IPS-18a (cell line): ENCODE data around the gene GIMAP2.
"Not testable (repeated sequence)": the region's sequence is repeated elsewhere in the genome, so short reads cannot be mapped to it uniquely, and the experiment has no call there.

Experiments
- H3K27ac ChIP-seq: one replicate; pipeline ENCODE4 v1.5.1; 2013; ENCODE audit warnings: low read length
- H3K27me3 ChIP-seq: one replicate; pipeline ENCODE4 v1.6.1; 2013; ENCODE audit warnings: mild to moderate bottlenecking, low read length; ENCODE audit not compliant: control insufficient read depth, insufficient read depth
- H3K36me3 ChIP-seq: one replicate; pipeline ENCODE4 v1.6.1; 2013; ENCODE audit warnings: low read depth, low read length; ENCODE audit not compliant: control insufficient read depth
- H3K4me1 ChIP-seq: one replicate; pipeline ENCODE4 v1.6.1; 2013; ENCODE audit warnings: low read depth, low read length; ENCODE audit not compliant: control insufficient read depth
- H3K4me3 ChIP-seq: one replicate; pipeline ENCODE4 v1.5.1; 2013; ENCODE audit warnings: low read length
- H3K9ac ChIP-seq: one replicate; pipeline ENCODE4 v1.6.1; 2013; ENCODE audit warnings: mild to moderate bottlenecking, low read length, moderate library complexity
- H3K9me3 ChIP-seq: one replicate; pipeline ENCODE4 v1.6.1; 2013; ENCODE audit warnings: low read depth, low read length; ENCODE audit not compliant: control insufficient read depth

The GIMAP2 gene

DNA sequence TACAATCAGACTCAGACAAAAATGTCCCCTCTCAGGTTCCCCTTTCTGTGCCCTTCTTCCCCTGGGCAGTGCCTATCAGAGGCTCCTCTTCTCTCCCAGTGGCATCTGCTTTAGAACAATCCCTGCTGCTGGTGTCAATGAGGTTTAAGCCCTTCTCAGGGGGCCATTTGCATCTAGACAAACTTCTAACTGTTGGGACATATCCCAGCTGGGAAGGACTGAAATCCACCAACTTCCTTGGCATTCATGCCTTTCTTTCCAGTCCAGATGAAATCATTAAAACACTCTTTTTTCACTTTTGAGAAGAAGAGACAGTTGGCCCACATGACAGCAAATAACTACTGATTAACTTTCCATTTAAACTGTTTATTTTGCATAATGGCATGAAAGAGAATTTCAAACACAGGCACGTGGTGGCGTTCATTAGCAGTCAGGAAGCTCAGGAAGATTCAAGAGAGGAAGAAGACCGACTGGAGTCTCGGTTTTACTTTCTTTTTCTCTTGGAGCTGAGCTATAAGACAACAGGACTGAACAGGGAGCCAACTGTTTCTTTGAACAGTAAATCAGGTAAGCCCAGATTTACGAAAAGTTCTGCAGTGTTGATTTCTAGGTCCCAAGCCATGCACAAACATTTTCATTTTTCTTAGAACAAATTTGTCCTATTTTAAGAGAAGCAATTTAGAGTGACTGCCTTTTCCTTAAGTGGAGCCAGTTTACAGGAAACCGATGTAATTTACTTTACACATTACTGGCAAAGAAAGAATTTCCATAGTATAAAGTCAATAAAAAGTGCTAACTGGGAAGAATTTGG lies at the start of gene GIMAP2:
GIMAP2 (plus strand) TSS at position 488 of the 811 bp plus-strand sequence. CDS start 1,354 bp downstream, outside the sequence.
- no peak within 1 kb of the TSS for H3K9ac ChIP-seq
- no peaks in the 10 kb centered on the region for H3K9me3 ChIP-seq
- no peak within 1 kb of the TSS for H3K4me3 ChIP-seq
- no peaks in the 10 kb centered on the region for H3K36me3 ChIP-seq
- no peaks in the 10 kb centered on the region for H3K27me3 ChIP-seq
- no peak within 1 kb of the TSS for H3K27ac ChIP-seq
- no peaks in the 10 kb centered on the region for H3K4me1 ChIP-seq

DNA sequence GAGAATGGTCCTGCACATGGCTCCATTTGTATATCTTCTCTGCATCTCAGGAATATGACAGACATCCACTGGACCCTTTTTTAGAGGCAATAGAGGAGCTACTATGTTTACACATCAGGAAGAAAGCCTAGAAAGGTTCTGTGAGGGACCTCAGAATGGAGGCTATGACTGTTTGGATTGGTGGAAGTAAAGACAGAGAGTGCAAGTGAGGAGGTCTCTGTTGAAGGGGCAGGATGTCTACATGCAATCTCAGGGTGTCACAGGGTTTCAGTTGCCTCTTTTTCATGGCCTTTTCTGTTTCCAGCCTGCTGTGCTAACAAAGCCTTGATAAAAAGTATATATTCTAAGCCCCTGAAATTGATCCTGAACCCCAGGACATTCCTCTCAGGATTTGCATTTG lies 43.7 kb upstream of the GIMAP2 start:
- Histone ChIP-seq H3K4me3 (no peak overlapping the region), H3K27me3 (no peaks in the 10 kb centered on the region), H3K9me3 (peaks cover 2% of the 10 kb centered on the region), H3K27ac (no peak overlapping the region), H3K9ac (no peak overlapping the region), H3K4me1 (no peaks in the 10 kb centered on the region), H3K36me3 (no peaks in the 10 kb centered on the region)

DNA sequence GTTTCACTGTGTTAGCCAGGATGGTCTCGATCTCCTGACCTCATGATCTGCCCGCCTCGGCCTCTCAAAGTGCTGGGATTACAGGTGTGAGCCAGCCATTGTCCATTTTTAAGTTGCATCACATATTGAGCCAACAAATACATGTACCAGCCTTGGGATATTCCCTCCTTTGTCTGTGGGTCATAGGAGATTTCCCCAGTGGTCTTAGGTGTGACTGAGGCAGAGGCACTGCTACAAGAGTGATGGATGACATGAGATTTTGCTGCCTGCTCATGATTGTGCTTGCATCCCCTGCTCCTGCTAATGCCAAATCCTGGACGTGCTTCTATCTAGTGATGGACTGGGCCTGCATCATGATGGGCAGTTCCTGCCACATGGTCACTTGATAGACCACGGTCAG lies 42.6 kb upstream of the GIMAP2 start:
- H3K9me3 ChIP-seq: peaks cover 2% of the 10 kb centered on the region
- H3K9ac ChIP-seq: no peak overlapping the region
- H3K27ac ChIP-seq: no peak overlapping the region
- no peak overlapping the region for H3K4me3 ChIP-seq
- H3K27me3 ChIP-seq: no peaks in the 10 kb centered on the region
- H3K4me1 ChIP-seq: no peaks in the 10 kb centered on the region
- H3K36me3 ChIP-seq: no peaks in the 10 kb centered on the region

DNA sequence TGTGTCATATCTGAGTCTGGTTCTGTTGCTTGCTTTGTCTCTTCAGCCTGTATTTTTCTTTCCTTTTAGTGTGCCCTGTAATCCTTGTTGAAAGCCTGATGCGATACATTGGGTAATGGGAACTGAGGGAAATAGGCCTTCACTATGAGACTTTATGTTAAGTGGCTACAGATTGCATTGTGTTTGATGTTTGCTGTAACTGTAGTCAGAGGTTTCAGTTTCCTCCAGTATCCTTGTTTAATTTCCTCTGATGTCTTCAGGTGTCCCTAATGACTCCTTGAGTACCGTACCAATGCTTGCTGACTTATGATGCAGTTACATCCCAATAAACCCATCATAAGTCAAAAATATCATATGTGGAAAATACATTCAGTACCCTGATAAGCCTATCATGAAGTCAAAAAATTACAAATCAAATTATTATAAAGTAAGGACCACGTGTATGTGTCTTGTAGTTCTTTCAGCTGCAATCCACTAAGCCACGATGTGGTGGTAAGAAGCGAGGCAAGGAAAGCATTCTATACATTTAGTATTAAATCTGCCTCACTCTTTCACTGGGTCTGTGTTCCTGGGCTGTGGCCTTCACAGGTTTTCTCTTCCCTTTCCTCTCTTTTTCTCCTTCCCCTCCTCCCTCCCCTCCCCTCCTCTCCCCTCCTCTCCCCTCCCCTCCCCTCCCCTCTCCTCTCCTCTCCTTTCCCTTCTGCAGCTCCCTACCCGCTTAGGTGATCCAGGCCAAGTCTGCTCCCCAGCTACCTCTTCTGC lies 40.1 kb upstream of the GIMAP2 start:
- no peaks in the 10 kb centered on the region for H3K27me3 ChIP-seq
- H3K4me1 ChIP-seq: no peaks in the 10 kb centered on the region
- H3K9me3 ChIP-seq: no peaks in the 10 kb centered on the region
- H3K27ac ChIP-seq: no peak overlapping the region
- no peak overlapping the region for H3K9ac ChIP-seq
- no peaks in the 10 kb centered on the region for H3K36me3 ChIP-seq
- H3K4me3 ChIP-seq: no peak overlapping the region

DNA sequence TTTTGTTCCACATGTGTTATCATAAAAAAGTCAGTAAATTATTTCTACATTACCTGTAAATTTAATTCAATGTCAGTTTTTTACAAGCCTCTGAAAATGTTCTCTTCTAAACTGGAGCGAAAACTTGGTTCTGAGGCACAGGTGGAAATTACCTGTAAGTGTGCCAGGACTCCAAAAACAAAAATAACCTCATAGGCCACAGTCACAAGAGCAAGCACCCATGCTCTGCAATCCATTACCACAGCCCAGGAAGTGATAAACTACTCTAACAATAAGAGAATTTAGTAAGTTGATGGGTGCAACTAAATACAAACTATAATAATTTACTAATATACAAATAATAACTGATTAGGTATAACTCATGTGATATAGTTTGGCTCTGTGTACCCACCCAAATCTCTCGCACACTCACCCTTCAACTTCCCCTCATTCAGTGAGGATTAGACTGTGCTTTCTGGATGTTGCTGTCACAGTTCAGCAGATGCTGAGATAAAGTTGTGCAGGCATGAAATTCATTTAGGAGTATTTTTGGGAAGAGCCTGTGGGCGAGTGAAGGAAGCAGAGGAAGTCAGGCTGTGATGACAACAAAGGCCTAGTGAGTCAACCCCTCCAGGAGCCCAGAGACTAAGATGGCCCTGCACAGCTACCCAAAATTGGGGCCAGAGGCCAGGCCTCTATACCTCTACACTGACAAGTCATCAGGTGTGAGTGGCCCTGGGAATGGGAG lies 37.0 kb upstream of the GIMAP2 start:
- Histone ChIP-seq H3K27ac (no peak overlapping the region), H3K4me1 (no peaks in the 10 kb centered on the region), H3K9ac (no peak overlapping the region), H3K4me3 (no peak overlapping the region), H3K27me3 (no peaks in the 10 kb centered on the region), H3K36me3 (no peaks in the 10 kb centered on the region), H3K9me3 (no peaks in the 10 kb centered on the region)

DNA sequence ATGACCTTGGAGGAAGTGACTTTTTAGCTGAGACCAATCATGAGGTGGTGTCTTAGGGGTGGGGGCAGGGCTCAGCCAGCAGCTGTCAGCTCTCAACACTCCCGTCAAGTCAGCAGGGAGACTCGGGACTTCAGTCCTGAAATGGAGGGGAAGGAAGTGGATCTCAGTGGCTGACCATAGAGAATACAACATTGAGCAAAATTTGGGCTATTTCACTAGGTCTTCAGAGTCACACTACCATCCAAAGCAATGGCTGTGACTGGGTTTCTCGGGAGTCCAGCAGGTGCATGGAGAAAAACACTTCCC lies 36.5 kb upstream of the GIMAP2 start:
- Histone ChIP-seq H3K4me1 (no peaks in the 10 kb centered on the region), H3K27me3 (no peaks in the 10 kb centered on the region), H3K9ac (no peak overlapping the region), H3K27ac (no peak overlapping the region), H3K36me3 (no peaks in the 10 kb centered on the region), H3K9me3 (no peaks in the 10 kb centered on the region), H3K4me3 (no peak overlapping the region)

DNA sequence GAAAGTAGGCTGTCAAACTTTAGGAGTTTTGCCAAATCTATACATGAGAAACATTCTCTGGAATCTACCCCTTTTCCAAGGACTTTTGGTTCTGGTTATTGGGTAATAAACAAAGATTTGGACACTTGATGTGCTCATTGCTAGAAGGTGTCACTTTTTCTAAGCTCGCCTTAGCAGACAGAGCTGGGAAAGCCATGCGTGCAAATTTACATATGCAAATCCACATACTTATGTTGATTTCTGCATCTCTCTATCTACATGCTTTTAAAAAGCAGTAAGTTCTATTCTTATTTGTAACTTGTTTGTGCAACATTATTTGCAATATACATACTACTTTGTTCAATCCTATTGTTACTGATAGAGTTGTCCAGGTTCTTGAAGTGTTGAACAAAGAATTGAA lies 30.8 kb upstream of the GIMAP2 start:
- H3K27ac ChIP-seq: no peak overlapping the region
- H3K27me3 ChIP-seq: no peaks in the 10 kb centered on the region
- peaks cover 3% of the 10 kb centered on the region for H3K4me1 ChIP-seq
- no peak overlapping the region for H3K9ac ChIP-seq
- no peaks in the 10 kb centered on the region for H3K9me3 ChIP-seq
- no peak overlapping the region for H3K4me3 ChIP-seq
- no peaks in the 10 kb centered on the region for H3K36me3 ChIP-seq

DNA sequence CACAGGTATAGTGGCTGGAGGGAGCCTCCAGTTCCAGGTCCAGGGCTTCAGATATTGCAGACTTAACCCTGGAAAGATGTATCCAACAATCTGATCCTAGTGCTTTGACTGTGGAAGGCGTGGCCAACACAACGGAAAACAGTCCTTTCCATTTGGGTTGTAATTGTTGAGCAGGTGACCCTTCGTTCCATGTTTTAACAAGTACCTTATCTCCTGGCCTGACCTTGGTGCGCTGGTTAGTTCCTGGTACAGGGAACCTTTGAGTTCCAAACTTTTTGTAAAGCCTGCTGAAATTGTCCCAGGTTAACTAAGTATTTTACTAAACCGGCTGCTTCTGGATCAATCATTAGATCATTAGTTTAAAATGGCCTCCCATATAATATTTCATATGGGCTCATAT lies 29.5 kb upstream of the GIMAP2 start:
- Histone ChIP-seq H3K4me1 (peaks cover 3% of the 10 kb centered on the region), H3K9ac (no peak overlapping the region), H3K27ac (no peak overlapping the region), H3K36me3 (no peaks in the 10 kb centered on the region), H3K4me3 (no peak overlapping the region), H3K27me3 (no peaks in the 10 kb centered on the region), H3K9me3 (no peaks in the 10 kb centered on the region)

DNA sequence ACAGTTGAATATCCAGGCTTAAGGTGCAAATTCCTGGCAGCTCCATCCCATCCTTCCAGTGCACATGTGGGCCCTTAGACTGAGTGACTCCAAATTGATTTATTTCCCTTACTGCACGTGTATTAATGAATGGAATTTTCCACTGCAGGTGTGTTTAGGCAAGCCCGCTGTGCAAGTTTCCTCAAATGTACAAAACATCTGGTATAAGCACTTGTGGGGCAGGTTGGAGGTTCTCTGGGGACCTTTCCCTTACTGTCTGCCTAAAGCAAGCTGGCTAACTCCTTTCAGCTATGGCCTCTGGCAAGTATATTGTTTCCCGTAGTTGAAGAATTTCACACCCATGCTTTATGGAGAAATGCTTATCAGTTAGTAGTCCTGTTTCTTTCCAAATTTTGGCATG lies 28.0 kb upstream of the GIMAP2 start:
- no peaks in the 10 kb centered on the region for H3K9me3 ChIP-seq
- peaks cover 3% of the 10 kb centered on the region for H3K4me1 ChIP-seq
- H3K27me3 ChIP-seq: no peaks in the 10 kb centered on the region
- no peak overlapping the region for H3K27ac ChIP-seq
- no peaks in the 10 kb centered on the region for H3K36me3 ChIP-seq
- H3K9ac ChIP-seq: no peak overlapping the region
- no peak overlapping the region for H3K4me3 ChIP-seq

DNA sequence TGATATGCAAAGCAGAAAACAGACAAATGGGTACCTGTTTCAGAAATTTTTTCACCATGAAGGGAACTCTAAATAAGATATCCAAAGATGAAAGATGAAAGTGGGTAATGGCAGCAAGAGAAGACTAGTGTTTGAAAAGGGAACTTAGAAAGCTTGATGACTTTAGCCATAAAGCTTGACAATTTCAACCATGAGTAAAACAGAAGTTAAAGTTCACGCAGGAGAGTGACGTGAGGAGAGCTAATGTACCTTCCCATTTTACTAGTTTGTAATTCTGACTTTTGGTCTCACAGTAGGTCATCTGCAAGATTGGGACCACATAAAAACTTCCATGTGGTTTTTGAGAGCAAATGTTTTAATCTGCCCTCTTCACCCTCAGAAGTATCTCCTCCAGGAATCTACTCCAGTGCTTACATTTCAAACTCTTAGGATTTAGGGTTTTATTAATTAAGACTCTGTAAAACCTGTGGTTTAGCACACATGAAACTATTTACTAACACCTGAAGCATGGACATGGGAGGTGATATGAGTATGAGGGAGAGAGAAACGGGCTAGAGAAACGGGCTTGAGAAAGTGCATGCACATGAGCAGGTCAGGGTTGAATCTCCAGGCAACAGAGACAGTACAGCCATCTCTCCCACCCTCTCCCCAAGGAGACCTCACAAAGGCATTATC lies 24.4 kb upstream of the GIMAP2 start:
- Histone ChIP-seq H3K27ac (no peak overlapping the region), H3K27me3 (no peaks in the 10 kb centered on the region), H3K36me3 (no peaks in the 10 kb centered on the region), H3K4me3 (no peak overlapping the region), H3K9me3 (no peaks in the 10 kb centered on the region), H3K4me1 (no peaks in the 10 kb centered on the region), H3K9ac (no peak overlapping the region)

DNA sequence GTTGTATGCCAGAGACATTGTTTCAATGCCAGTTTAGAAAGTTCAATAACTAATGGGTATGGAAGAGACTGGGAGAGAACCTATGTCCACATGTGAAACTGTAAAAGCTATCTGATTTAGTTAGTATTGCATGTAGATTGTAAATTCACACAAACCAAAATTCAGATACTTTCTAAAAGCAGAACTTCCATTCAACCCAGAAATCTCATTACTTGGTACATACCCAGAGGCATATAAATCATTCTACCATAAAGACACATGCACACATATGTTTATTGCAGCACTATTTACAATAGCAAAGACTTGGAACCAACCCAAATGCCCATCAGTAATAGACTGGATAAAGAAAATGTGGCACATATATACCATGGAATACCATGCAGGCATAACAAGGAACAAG lies 22.7 kb upstream of the GIMAP2 start:
- H3K36me3 ChIP-seq, H3K9ac ChIP-seq, H3K27ac ChIP-seq: not testable (repeated sequence)

More for the DNA sequence above, 22.7 kb upstream of the GIMAP2 start:
- not testable (repeated sequence) for H3K27me3 ChIP-seq, H3K4me3 ChIP-seq, H3K9me3 ChIP-seq, H3K4me1 ChIP-seq
